OCI-LY7 (cell line): ENCODE results near the gene C11orf58. TPM values are rescaled to one million over a fixed set of nuclear protein-coding genes. Genes with fewer than 3 reads are reported as not detected.

Experiments
- BruUV-seq: library from RNA; stranded (reverse); fragments of 400-500 nt; replicated peaks from 2 replicates; lab custom pipeline; 2021; lab: Mats Ljungman, UMichigan
- CTCF ChIA-PET: fragments of 300-600 bp; sonication (Branson Sonifier 250); formaldehyde crosslinking; loops from one replicate; lab custom pipeline; 2022; ENCODE audit warnings: antibody characterized with exemption; ENCODE audit not compliant: unreplicated experiment; lab: Charles Lee
- POLR2A ChIA-PET: fragments of 300-600 bp; sonication (Branson Sonifier 250); formaldehyde crosslinking; loops from one replicate; lab custom pipeline; 2022; ENCODE audit warnings: antibody characterized with exemption; lab: Charles Lee
- DNase-seq: peaks from one replicate; pipeline ENCODE4 v3.0.0-alpha.2; 2015; ENCODE audit warnings: low spot score
- H2AFZ ChIP-seq: fragments of 200-600 bp; sonication (generic), shearing (Covaris generic); 2 replicates; pipeline ENCODE4 v1.6.1; 2014; ENCODE audit warnings: mild to moderate bottlenecking, antibody characterized with exemption, low read length, moderate library complexity
- H3K27ac ChIP-seq: fragments of 200-600 bp; sonication (generic); 2 replicates; pipeline ENCODE4 v1.5.1; 2014; ENCODE audit warnings: mixed run types, low read depth, mild to moderate bottlenecking, moderate library complexity, low read length, inconsistent platforms; ENCODE audit not compliant: poor library complexity, severe bottlenecking
- H3K36me3 ChIP-seq: fragments of 200-600 bp; sonication (generic); 2 replicates; pipeline ENCODE4 v1.6.1; 2014; ENCODE audit warnings: mild to moderate bottlenecking, antibody characterized with exemption, low read length, moderate library complexity, mixed read lengths; ENCODE audit not compliant: insufficient read depth
- H3K4me1 ChIP-seq: fragments of 200-600 bp; sonication (generic); 2 replicates; pipeline ENCODE4 v1.5.1; 2014; ENCODE audit warnings: mild to moderate bottlenecking, low read length; ENCODE audit not compliant: insufficient read depth, poor library complexity, severe bottlenecking
- H3K4me2 ChIP-seq: fragments of 200-600 bp; sonication (generic); 2 replicates; pipeline ENCODE4 v1.6.1; 2014; ENCODE audit warnings: mild to moderate bottlenecking, low read length
- H3K4me3 ChIP-seq: fragments of 200-600 bp; sonication (generic); 2 replicates; pipeline ENCODE4 v1.5.1; 2014; ENCODE audit warnings: mild to moderate bottlenecking, low read depth, low read length; ENCODE audit not compliant: poor library complexity, severe bottlenecking
- H3K79me2 ChIP-seq: fragments of 200-600 bp; sonication (generic); 2 replicates; pipeline ENCODE4 v1.6.1; 2016; ENCODE audit warnings: low read depth, mild to moderate bottlenecking, low read length, moderate library complexity, mixed read lengths; ENCODE audit not compliant: insufficient read depth
- H3K9me2 ChIP-seq: fragments of 200-600 bp; sonication (generic); 2 replicates; pipeline ENCODE4 v1.6.1; 2016; ENCODE audit warnings: mild to moderate bottlenecking, low read length, mixed read lengths; ENCODE audit not compliant: insufficient read depth
- H3K9me3 ChIP-seq: fragments of 200-600 bp; sonication (generic); 2 replicates; pipeline ENCODE4 v1.6.1; 2014; ENCODE audit warnings: mild to moderate bottlenecking, mixed run types, low read length, mixed read lengths
- H4K20me1 ChIP-seq: fragments of 200-600 bp; sonication (generic); 2 replicates; pipeline ENCODE4 v1.6.1; 2014; ENCODE audit warnings: mild to moderate bottlenecking, antibody characterized with exemption, low read length, moderate library complexity, mixed read lengths; ENCODE audit not compliant: insufficient read depth
- CTCF ChIP-seq: fragments of 200-600 bp; sonication (generic); conservative IDR thresholded peaks from 2 replicates; pipeline ENCODE4 v1.5.1; 2014; ENCODE audit warnings: mild to moderate bottlenecking, antibody characterized with exemption, low read length, moderate library complexity, mixed read lengths
- EZH2phosphoT487 ChIP-seq: fragments of 200-600 bp; sonication (generic); IDR thresholded peaks from 2 replicates; pipeline ENCODE4 v1.6.1; 2018; ENCODE audit warnings: low read depth, borderline replicate concordance, mild to moderate bottlenecking, mixed run types, antibody characterized with exemption, low read length, moderate library complexity, mixed read lengths
- intact Hi-C: fragments of 100-400 bp; cut with micrococcal nuclease; formaldehyde crosslinking; loops from one replicate; pipeline ENCODE4 v1.10.0; 2022; ENCODE audit not compliant: unreplicated experiment
- total RNA-seq, 2 experiments: library from RNA; depleted of rRNA in 1 of 2; stranded (reverse); fragments of >200 nt in 1 of 2; shearing (Covaris generic) in 1 of 2; gene quantifications; 2 replicates each; pipeline ENCODE4 v1.2.3, GENCODE V29; 2014 to 2022

The C11orf58 gene
- total RNA-seq, 2 experiments from 2014 or later = 118 to 146 TPM

GRCh38 chr11:16722581-16723344 lies 15.7 kb upstream of the C11orf58 start:
- POLR2A ChIA-PET = no interaction called here

GRCh38 chr11:16727806-16728205 lies 10.6 kb upstream of the C11orf58 start:
- CTCF ChIA-PET = no interaction called here
- H4K20me1 ChIP-seq = no peaks in the 10 kb centered on the region
- POLR2A ChIA-PET = interaction anchor here (0.6 kb wide), 1 partner anchor 444 kb away, joined by 3 read pairs; no protein-coding TSS in a partner anchor

More at GRCh38 chr11:16722581-16723344, 15.7 kb upstream of the C11orf58 start:
- DNase-seq = no peak
- H3K36me3 ChIP-seq = no peaks in the 10 kb centered on the region
- H4K20me1 ChIP-seq = no peaks in the 10 kb centered on the region
- H2AFZ ChIP-seq = no peak overlapping the region
- BruUV-seq = no TSS peak
- H3K4me2 ChIP-seq = no peak overlapping the region
- H3K79me2 ChIP-seq = no peaks in the 10 kb centered on the region
- H3K9me3 ChIP-seq = no peaks in the 10 kb centered on the region
- TF ChIP-seq EZH2phosphoT487 (no peak), CTCF (no peak)
- H3K27ac ChIP-seq = no peak overlapping the region
- no peak overlapping the region for H3K4me3 ChIP-seq
- CTCF ChIA-PET = no interaction called here
- intact Hi-C loops = no loop called here
- H3K4me1 ChIP-seq = no peaks in the 10 kb centered on the region
- no peaks in the 10 kb centered on the region for H3K9me2 ChIP-seq

More at GRCh38 chr11:16727806-16728205, 10.6 kb upstream of the C11orf58 start:
- no TSS peak for BruUV-seq
- Histone ChIP-seq H3K9me3 (no peaks in the 10 kb centered on the region), H3K79me2 (no peaks in the 10 kb centered on the region), H3K9me2 (no peaks in the 10 kb centered on the region), H3K4me2 (no peak overlapping the region), H2AFZ (no peak overlapping the region), H3K36me3 (no peaks in the 10 kb centered on the region), H3K27ac (no peak overlapping the region), H3K4me1 (no peaks in the 10 kb centered on the region), H3K4me3 (no peak overlapping the region)
- intact Hi-C loops = no loop called here
- DNase-seq = no peak
- TF ChIP-seq CTCF = no peak
